PC-3 (cell line): Measurements from ENCODE around the gene GNG8.

Source experiments
- EZH2 ChIP-seq: fragments of 300-600 bp; sonication (generic); IDR thresholded peaks from one replicate; pipeline ENCODE4 v1.6.1; 2017; ENCODE audit warnings: antibody characterized with exemption, mild to moderate bottlenecking, low read length; ENCODE audit not compliant: unreplicated experiment
- EZH2phosphoT487 ChIP-seq: fragments of 300-600 bp; sonication (generic); IDR thresholded peaks from 2 replicates; pipeline ENCODE4 v1.6.1; 2018; ENCODE audit warnings: mild to moderate bottlenecking, antibody characterized with exemption, low read length, borderline replicate concordance
- TF ChIP-seq, protein P1 (sequence below): fragments of 300-600 bp; sonication (generic); conservative IDR thresholded peaks from 2 replicates; pipeline ENCODE4 v1.5.1; 2017; ENCODE audit warnings: antibody characterized with exemption, low read depth, mild to moderate bottlenecking, low read length

DNA sequence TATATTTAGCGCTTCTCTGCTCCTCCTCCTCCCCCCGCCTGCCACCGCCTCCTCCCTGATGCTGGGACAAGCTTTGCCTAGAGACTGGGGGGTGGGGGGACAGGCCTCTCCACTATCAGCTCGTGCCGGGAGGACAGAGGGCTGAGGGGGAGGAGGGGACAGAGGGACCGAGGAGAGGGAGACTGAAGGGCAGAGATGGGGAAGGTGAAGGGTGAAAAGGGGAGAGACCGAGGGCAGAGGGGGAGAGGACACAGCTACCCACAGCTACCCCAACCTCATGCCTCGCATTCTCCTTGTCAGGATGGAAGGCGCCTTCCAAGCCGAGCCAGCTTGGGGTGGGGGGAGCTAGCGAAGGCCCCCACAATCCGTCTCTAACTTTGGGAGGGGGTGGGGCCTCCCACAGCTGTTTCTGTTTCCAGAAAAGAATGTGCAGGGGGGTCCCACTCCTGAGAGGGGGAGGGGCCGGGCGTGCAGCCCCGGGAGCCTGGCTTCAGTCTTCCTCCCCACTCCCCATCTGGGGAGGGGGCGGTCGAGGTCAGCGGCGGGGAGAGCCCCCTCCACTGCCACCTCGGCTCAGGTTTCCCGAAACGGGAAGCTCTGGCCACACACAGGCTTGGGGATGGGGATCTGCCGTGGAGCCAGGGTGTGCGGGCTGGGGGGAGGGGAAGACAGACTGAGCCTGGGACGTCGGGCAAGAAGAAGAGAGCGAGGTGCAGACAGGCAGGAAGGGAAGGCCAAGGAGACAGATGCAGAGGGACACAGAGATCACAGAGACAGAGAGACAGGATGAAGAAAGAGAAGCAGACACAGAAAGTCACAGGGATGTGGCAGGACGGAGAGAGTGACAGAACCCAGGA is 23.4 kb upstream of the GNG8 start:
- TF ChIP-seq, protein P1, sequence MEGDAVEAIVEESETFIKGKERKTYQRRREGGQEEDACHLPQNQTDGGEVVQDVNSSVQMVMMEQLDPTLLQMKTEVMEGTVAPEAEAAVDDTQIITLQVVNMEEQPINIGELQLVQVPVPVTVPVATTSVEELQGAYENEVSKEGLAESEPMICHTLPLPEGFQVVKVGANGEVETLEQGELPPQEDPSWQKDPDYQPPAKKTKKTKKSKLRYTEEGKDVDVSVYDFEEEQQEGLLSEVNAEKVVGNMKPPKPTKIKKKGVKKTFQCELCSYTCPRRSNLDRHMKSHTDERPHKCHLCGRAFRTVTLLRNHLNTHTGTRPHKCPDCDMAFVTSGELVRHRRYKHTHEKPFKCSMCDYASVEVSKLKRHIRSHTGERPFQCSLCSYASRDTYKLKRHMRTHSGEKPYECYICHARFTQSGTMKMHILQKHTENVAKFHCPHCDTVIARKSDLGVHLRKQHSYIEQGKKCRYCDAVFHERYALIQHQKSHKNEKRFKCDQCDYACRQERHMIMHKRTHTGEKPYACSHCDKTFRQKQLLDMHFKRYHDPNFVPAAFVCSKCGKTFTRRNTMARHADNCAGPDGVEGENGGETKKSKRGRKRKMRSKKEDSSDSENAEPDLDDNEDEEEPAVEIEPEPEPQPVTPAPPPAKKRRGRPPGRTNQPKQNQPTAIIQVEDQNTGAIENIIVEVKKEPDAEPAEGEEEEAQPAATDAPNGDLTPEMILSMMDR = no peak
- no peak for TF ChIP-seq EZH2
- TF ChIP-seq EZH2phosphoT487 = no peak
